ENCODE measurements around the gene OR51B4.
"Not testable (repeated sequence)": the region's sequence is repeated elsewhere in the genome, so short reads cannot be mapped to it uniquely, and the experiment has no call there.

Gene OR51B4

GRCh38 chr11:5274395-5274794, 27.4 kb downstream of the OR51B4 start:
- no peak for DNase-seq (ENCODE audit: low read depth in 2 of 3, low spot score in 1 of 3)

DNA sequence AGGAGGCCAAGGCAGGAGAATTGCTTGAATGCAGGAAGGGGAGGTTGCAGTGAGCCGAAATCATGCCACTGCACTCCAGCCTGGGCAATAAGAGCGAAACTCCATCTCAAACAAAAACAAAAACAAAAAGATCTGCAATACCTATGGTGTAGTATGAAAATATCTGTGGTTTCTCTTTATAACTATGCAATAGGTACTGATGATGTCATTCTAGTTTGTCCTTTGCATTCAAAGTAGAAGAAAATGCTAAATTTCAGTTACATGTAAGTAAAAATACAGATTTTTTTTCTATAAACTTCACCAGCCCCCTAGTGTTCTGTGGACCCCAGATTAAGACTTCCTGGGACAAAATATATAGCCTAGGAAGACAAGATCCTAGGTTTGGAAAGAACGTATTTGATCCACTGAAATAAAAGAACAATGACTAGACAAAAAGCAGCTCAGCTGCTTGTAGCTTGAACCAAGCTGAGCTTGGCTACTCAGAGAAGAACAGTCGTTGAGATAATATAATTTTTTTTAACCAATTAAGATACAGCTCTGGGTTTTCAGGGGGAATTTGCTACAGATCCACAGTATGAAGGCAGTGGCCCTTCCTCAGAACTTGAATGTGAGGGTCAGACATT, 29.2 kb downstream of the OR51B4 start:
- no peak for DNase-seq (ENCODE audit: low read depth in 2 of 3, low spot score in 1 of 3)

DNA sequence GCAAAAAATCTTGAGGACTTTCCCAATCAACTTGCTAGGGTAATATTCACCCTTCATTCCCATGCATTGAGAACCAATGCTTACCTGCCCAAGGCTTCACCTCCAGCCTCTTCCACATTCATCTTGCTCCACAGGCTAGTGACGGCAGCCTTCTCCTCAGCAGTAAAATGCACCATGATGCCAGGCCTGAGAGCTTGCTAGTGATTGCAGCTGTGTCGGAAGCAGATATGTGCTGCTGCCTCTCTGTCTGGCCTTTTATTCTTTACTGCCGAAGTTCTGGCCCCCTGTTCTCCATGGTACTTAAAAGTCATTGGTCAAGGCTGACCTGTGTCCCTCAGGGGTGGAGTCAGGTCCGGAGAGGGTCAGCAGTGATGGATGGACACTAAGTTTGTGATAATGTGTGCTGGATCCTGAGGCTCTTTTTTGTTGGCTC, 32.0 kb downstream of the OR51B4 start, which contains the start of gene HBE1:
HBE1 (minus strand) TSS at position 231 of the 433 bp plus-strand sequence; CDS start at position 176, 55 bp downstream.
- no peak for DNase-seq (ENCODE audit: low read depth in 2 of 3, low spot score in 1 of 3)

DNA sequence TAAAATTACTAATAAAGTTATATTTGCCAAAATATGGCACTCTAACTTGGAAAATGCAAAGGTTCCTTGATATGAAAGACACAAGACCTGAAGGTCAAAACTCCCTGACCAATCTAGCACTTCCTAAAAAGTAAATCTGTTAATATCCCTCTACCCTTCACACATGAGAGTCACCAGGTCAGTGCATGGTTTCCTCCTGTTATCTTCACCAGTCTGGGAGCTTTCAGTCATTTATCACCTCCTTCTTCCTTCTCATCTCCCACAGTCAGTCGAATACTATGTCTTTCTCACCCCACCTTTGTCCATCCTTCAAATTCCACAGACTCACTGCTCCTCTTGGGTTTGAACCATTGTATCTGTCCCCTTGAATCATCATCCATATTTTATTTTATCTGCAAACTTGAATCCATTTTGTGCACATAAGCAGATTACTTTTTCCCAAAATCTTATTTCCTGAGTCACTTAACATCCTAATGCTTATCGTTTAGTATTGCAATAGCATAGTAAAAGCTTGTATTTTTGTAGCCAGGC, 34.6 kb downstream of the OR51B4 start:
- no peak for DNase-seq (ENCODE audit: low read depth in 2 of 3, low spot score in 1 of 3)

DNA sequence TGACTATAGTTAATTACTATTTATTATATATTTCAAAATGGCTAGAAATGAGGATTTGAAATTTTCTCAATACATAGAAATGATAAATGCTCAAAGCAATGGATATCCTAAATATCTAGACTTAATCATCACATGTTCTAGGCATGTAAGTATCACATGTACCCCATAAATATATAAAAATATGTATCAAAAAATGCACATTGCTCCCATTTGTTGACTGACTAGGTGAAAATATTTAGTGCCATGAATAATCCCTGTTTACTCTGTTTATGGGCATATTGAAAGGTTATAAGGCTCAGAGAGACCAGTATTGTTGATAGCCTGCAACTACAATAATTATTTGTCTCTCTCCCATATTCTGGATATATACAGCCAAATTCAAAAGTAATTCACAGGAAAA, 35.1 kb downstream of the OR51B4 start:
- no peak for DNase-seq (ENCODE audit: low read depth in 2 of 3, low spot score in 1 of 3)

- no peak for DNase-seq (ENCODE audit: low read depth in 2 of 3, low spot score in 1 of 3)
These were observed 35.9 kb downstream of the OR51B4 start for GRCh38 chr11:5265832-5266231.

DNA sequence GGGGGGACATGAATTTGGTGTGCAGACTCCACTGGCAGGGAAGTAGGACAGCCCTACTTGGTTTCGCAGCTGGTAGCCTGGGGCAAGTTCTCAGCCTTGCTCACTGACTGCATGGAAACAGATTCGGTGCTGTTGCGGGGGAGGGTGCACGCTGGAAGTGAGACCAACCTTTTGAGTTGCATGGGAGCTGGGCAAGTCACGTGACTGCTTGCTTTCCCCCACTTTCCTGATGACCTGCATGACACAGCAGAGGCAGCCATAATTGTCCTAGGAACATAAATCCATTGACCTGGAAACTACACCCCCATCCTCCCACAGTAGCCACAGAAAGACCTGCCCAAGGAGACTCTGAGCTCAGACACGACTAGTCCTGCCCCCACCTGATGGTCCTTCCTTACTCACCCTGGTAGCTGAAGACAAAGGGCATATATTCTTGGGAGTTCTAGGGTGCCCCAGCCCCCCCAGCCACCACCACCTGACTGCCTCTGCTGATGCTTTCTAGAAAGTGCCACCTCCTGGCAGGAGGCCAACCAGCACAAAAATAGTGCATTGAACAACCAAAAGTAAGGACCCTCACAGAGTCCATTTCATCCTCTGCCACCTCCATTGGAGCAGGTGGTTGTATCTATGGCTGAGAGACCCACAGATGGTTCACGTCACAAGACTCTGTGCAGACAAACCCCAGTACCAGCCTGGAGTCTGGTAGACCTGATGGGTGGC, 43.0 kb downstream of the OR51B4 start:
- DNase-seq (ENCODE audit: low read depth in 2 of 3, low spot score in 1 of 3), result no peak

- no peak for DNase-seq (ENCODE audit: low read depth in 2 of 3, low spot score in 1 of 3)
These were observed 44.5 kb downstream of the OR51B4 start for GRCh38 chr11:5257296-5257695.

DNA sequence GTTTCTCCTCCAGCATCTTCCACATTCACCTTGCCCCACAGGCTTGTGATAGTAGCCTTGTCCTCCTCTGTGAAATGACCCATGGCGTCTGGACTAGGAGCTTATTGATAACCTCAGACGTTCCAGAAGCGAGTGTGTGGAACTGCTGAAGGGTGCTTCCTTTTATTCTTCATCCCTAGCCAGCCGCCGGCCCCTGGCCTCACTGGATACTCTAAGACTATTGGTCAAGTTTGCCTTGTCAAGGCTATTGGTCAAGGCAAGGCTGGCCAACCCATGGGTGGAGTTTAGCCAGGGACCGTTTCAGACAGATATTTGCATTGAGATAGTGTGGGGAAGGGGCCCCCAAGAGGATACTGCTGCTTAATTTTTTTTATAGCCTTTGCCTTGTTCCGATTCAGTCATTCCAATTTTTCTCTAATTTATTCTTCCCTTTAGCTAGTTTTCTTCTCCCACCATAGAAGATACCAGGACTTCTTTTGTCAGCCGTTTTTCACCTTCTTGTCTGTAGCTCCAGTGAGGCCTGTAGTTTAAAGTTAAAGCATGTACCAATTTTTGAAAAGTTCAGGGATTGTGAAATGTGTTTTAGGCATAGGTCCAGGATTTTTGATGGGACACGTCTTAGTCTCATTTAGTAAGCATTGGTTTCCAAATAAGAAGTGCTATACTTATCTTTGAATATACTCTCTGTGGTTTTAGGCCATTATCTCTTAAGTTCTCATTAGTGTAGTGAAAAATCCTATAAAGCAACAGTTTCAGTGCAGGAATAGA, 46.9 kb downstream of the OR51B4 start, which contains the start of gene HBG2:
HBG2 (minus strand) TSS at position 136 of the 768 bp plus-strand sequence; CDS start at position 83, 53 bp downstream.
- not testable (repeated sequence) for DNase-seq (ENCODE audit: low read depth in 2 of 3, low spot score in 1 of 3)

GRCh38 chr11:5254023-5254422, 47.7 kb downstream of the OR51B4 start:
- DNase-seq (ENCODE audit: low read depth in 2 of 3, low spot score in 1 of 3), result not testable (repeated sequence)

DNA sequence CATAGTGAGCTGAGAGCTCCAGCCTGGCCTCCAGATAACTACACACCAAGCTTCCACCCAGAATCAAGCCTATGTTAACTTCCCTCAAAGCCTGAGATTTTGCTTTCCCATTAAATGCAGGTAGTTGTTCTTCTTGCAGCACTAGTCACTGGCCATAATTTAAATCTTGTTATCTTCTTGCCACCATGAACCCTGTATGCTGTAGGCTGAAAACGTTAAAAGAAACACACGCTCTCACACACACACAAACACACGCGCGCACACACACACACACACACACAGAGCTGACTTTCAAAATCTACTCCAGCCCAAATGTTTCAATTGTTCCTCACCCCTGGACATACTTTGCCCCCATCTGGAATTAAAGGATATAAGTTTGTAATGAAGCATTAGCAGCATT, 48.3 kb downstream of the OR51B4 start:
- not testable (repeated sequence) for DNase-seq (ENCODE audit: low read depth in 2 of 3, low spot score in 1 of 3)

- no peak for DNase-seq (ENCODE audit: low read depth in 2 of 3, low spot score in 1 of 3)
These were observed 48.9 kb downstream of the OR51B4 start for GRCh38 chr11:5252919-5253265.

- DNase-seq (ENCODE audit: low read depth in 2 of 3, low spot score in 1 of 3), result no peak
These were observed 49.4 kb downstream of the OR51B4 start for GRCh38 chr11:5252192-5252918.

DNA sequence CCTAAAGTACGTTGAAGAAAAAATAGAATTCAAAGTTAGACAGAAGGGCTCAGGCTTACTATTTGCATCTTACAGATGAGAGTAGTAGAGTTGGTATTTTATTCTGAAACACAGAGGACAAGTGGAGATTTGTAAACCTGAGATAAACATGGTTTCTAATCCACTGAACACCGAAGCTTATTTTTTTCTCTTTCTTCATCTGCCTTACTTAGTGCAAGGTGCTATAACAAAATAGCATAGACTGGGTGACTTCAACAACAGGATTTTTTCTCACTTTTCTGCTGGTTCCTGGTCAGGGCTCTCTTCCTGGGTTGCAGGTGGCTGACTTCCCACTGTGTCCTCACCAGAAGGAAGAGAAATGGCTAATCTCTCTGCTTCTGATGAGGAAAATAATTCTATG, 50.0 kb downstream of the OR51B4 start:
- no peak for DNase-seq (ENCODE audit: low read depth in 2 of 3, low spot score in 1 of 3)
